Stimulated activated naive CD4-positive, alpha-beta T cell treated with Interleukin-2 at 50 U/mL for 16 hours (primary cell): ENCODE results near the gene MAGEC3.

Experiments
- DNase-seq: peaks from one replicate; lab custom pipeline; 2025; lab: John Stamatoyannopoulos, UW

Gene MAGEC3

GRCh38 chrX:141945426-141945825 lies 107.3 kb downstream of the MAGEC3 start:
- DNase-seq, result no peak

GRCh38 chrX:141947350-141947749 lies 109.2 kb downstream of the MAGEC3 start:
- DNase-seq, result no peak
